ENCODE data around the gene KLHL24. TPM values are rescaled to one million over a fixed set of nuclear protein-coding genes. Genes with fewer than 3 reads are reported as not detected.

Gene KLHL24
- total RNA-seq, 1 donor from 2014 or later: 343 TPM

Other genes starting within 250 kb of the KLHL24 start
- 42.0 TPM for gene MCF2L2, start 207.0 kb upstream of the KLHL24 start, total RNA-seq
- 0.41 TPM for gene KLHL6, start 79.9 kb upstream of the KLHL24 start, total RNA-seq
- 56.7 TPM for gene YEATS2, start 62.2 kb downstream of the KLHL24 start, total RNA-seq
- gene MAP6D1, start 190.0 kb downstream of the KLHL24 start, total RNA-seq: 3.3 TPM
- gene PARL, start 249.3 kb downstream of the KLHL24 start, total RNA-seq: 19.6 TPM